ENCODE results near the gene VWA5B1. TPM values are rescaled to one million over a fixed set of nuclear protein-coding genes. Genes with fewer than 3 reads are reported as not detected.

Gene VWA5B1
- total and polyA plus RNA-seq, 2 of the 8 experiments (the other 6 are each of a cell fraction or from before 2014, with no cell fraction given) = 0.54 to 2.3 TPM

- no peak for TF ChIP-seq SIN3A (conservative IDR thresholded peaks at IDR 0.05 in 1 of 2, IDR thresholded peaks at IDR 0.05 in 1 of 2; ENCODE audit: low read depth in 1 of 2, low read length in 2 of 2)
- TF ChIP-seq HDAC6 (IDR thresholded peaks at IDR 0.05; ENCODE audit: low read depth, low read length) = no peak
Measured at GRCh38 chr1:20275319-20275925, 15.3 kb upstream of the VWA5B1 start (continued).

Data from H1 (cell line).